K562 (cell line): ENCODE measurements around the gene DCPS. TPM values are rescaled to one million over a fixed set of nuclear protein-coding genes. Genes with fewer than 3 reads are reported as not detected.

Experiments used
- CEBPG ChIP-seq, 3 experiments: fragments of 200-800 bp in 1 of 3; sonication (Bioruptor generic) in 1 of 3; sonication (generic) in 1 of 3; formaldehyde crosslinking in 1 of 3; IDR thresholded peaks in 2 of 3; conservative IDR thresholded peaks in 1 of 3; 2 replicates each; pipeline versions ENCODE4 v1.6.1 to v1.8.0; 2016 to 2022; ENCODE audit warnings: missing compliant biosample characterization in 2 of 3, missing genetic modification characterization in 2 of 3, mild to moderate bottlenecking in 1 of 3, missing genetic modification reagents in 1 of 3
- ELF4 ChIP-seq: fragments of 450-650 bp; formaldehyde crosslinking; IDR thresholded peaks from 2 replicates; pipeline ENCODE4 v1.4.0; 2022; ENCODE audit warnings: missing genetic modification characterization
- FOS ChIP-seq: IDR thresholded peaks from 3 replicates; pipeline ENCODE4 v1.6.1; 2011; ENCODE audit not compliant: insufficient read length; ENCODE audit errors: extremely low read depth
- HSF4 ChIP-seq: fragments of 250-450 bp; sonication (Bioruptor Pico); IDR thresholded peaks from 2 replicates; pipeline ENCODE4 v2.1.2; 2022; ENCODE audit warnings: mild to moderate bottlenecking, moderate library complexity, borderline replicate concordance
- KDM1A ChIP-seq, 2 experiments: fragments of 450-650 bp; IDR thresholded peaks; 2 replicates each; pipeline ENCODE4 v1.6.1; 2016; ENCODE audit warnings: mild to moderate bottlenecking in 2 of 2
- MAFK ChIP-seq: IDR thresholded peaks from 2 replicates; pipeline ENCODE4 v1.6.1; 2011; ENCODE audit warnings: low read length, improper control_type of control experiment
- MCM5 ChIP-seq: fragments of 450-650 bp; IDR thresholded peaks from 2 replicates; pipeline ENCODE4 v1.6.1; 2016; ENCODE audit warnings: low read depth
- MED1 ChIP-seq: sonication (generic); formaldehyde crosslinking; IDR thresholded peaks from 2 replicates; pipeline ENCODE4 v1.8.1; 2023; ENCODE audit warnings: missing genetic modification reagents, borderline replicate concordance
- NFE2L1 ChIP-seq: fragments of 450-650 bp; IDR thresholded peaks from 2 replicates; pipeline ENCODE4 v1.6.1; 2016; ENCODE audit warnings: missing genetic modification characterization, low read depth, mild to moderate bottlenecking, missing compliant biosample characterization, moderate library complexity, borderline replicate concordance
- RAD21 ChIP-seq, 2 experiments: fragments of 250-450 bp in 1 of 2; fragments of 450-650 bp in 1 of 2; sonication (Bioruptor Pico) in 1 of 2; formaldehyde crosslinking in 1 of 2; IDR thresholded peaks in 1 of 2; conservative IDR thresholded peaks in 1 of 2; 2 replicates each; pipeline versions ENCODE4 v1.4.0 to v1.8.0; 2020 to 2022; ENCODE audit warnings: mild to moderate bottlenecking in 2 of 2, moderate library complexity in 1 of 2
- SETDB1 ChIP-seq: IDR thresholded peaks from one replicate; pipeline ENCODE4 v1.6.1; 2012; ENCODE audit warnings: low read length, control low read depth, inconsistent platforms
- ZFP30 ChIP-seq: fragments of 250-450 bp; sonication (Bioruptor Pico); IDR thresholded peaks from 2 replicates; pipeline ENCODE4 v1.8.0; 2022; ENCODE audit warnings: moderate library complexity, mild to moderate bottlenecking, inconsistent platforms, borderline replicate concordance
- ZNF436 ChIP-seq: fragments of 250-450, 450-650 bp; sonication (Bioruptor Pico); formaldehyde crosslinking; IDR thresholded peaks from 2 replicates; pipeline ENCODE4 v1.7.0; 2020; ENCODE audit warnings: mild to moderate bottlenecking
- polyA plus RNA-seq, 8 experiments: library from polyadenylated mRNA; depleted of rRNA in 4 of 8; stranded (reverse) in 5 of 8; unstranded in 3 of 8; fragments of >200 nt; fragmentation: Nextera tagmentation in 2 of 8; fragmentation: Illumina TruSeq in 1 of 8; extraction: Ambion mirVana in 2 of 8; extraction: Trizol in 1 of 8; gene quantifications; 2 replicates each; pipeline versions ENCODE4 v1.2.1 to v1.2.3, GENCODE V29; 2011 to 2014; ENCODE audit warnings: inconsistent platforms in 1 of 8, missing spikeins in 1 of 8
- total RNA-seq, 7 experiments: library from RNA; depleted of rRNA in 6 of 7; stranded (reverse); fragments of >200 nt in 6 of 7; fragmentation: Illumina TruSeq in 2 of 7; extraction: Trizol in 2 of 7; gene quantifications; 2 replicates each; pipeline versions ENCODE4 v1.2.1 to v1.2.3, GENCODE V29; 2011 to 2021; ENCODE audit warnings: low replicate concordance in 1 of 7
- TF ChIP-seq, protein P1 (sequence below): fragments of 450-650 bp; formaldehyde crosslinking; IDR thresholded peaks from 2 replicates; pipeline ENCODE4 v1.4.0; 2020; ENCODE audit warnings: mild to moderate bottlenecking, moderate library complexity
- TF ChIP-seq, protein P2 (sequence below): fragments of 450-650 bp; formaldehyde crosslinking; IDR thresholded peaks from 2 replicates; pipeline ENCODE4 v1.4.0; 2022; ENCODE audit warnings: missing genetic modification characterization
- TF ChIP-seq, protein P3 (sequence below): fragments of 250-450 bp; sonication (Bioruptor Pico); IDR thresholded peaks from 2 replicates; pipeline ENCODE4 v1.4.0; 2020
- TF ChIP-seq, protein P4 (sequence below): fragments of 450-650 bp; formaldehyde crosslinking; IDR thresholded peaks from 2 replicates; pipeline ENCODE4 v1.4.0; 2022; ENCODE audit warnings: mild to moderate bottlenecking, moderate library complexity
- TF ChIP-seq, protein P5 (sequence below): IDR thresholded peaks from 2 replicates; pipeline ENCODE4 v1.6.1; 2012; ENCODE audit warnings: low read depth, low read length, improper control_type of control experiment, borderline replicate concordance
- TF ChIP-seq, protein P6 (sequence below): sonication (generic); formaldehyde crosslinking; IDR thresholded peaks from 2 replicates; pipeline ENCODE4 v1.9.0; 2022; ENCODE audit warnings: mild to moderate bottlenecking, missing genetic modification reagents

The DCPS gene
- total and polyA plus RNA-seq, 9 of the 15 experiments (the other 6 are each of a cell fraction or from before 2014, with no cell fraction given): 8.7 to 38.1 (median 17.9) TPM

DNA sequence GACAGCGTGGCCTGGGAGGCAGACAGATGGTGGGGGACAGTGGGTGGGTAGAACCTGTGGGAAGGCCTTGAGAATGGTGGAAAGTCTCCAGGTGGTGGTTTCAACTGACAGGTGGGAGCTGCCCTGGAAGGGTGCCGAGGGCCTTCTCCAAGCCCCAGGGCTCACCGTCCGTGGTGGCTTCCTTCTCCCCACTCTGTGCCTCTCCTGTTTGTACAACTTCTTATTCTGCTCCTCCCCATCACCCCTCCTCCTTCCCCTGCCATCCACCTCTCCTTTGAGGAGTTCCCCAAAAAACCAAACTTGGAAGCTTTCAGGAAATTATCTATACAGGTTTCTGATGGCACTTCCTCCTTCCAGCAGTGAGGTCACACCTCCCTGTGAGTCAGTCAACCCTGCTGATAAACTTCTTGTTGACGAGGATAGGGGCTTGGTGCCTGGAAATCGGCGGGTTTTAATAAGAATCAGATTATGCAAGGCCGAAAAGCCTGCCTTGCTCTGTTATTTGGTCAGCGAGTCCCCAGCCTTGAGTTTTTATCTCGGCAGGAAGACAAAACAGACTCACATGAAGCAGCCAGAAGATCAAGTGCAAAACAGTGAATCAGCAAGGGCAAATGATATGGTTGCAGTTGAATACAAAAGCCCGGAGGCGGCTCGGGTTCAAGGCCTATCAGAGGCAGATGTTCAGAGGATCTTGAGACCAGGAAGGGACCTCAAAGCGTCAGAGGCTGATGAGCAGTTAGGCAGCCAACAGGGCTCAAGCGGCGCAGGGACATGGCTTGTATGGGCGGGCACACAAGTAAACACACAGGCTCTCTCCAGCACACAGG lies 42.1 kb downstream of the DCPS start (continued):
- TF ChIP-seq, protein P1, sequence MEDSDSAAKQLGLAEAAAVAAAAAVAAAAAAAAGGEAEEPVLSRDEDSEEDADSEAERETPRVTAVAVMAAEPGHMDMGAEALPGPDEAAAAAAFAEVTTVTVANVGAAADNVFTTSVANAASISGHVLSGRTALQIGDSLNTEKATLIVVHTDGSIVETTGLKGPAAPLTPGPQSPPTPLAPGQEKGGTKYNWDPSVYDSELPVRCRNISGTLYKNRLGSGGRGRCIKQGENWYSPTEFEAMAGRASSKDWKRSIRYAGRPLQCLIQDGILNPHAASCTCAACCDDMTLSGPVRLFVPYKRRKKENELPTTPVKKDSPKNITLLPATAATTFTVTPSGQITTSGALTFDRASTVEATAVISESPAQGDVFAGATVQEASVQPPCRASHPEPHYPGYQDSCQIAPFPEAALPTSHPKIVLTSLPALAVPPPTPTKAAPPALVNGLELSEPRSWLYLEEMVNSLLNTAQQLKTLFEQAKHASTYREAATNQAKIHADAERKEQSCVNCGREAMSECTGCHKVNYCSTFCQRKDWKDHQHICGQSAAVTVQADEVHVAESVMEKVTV (CRISPR knock-in tag): 0 out of 2 replicates have a peak, but pooled peaks have one; percentile 19
- TF ChIP-seq ELF4 (CRISPR knock-in tag) (peak; percentile 67; the same call in 1 of the 2 replicates), MCM5 (no peak), ZNF436 (CRISPR knock-in tag) (no peak), CEBPG (CRISPR knock-in tag; IDR thresholded peaks at IDR 0.05) (no peak), CEBPG (tag; conservative IDR thresholded peaks at IDR 0.05 in 1 of 2, IDR thresholded peaks at IDR 0.05 in 1 of 2) (peak; percentile 74 to 84), SETDB1 (no peak), RAD21 (CRISPR knock-in tag; conservative IDR thresholded peaks at IDR 0.05 in 1 of 2, IDR thresholded peaks at IDR 0.05 in 1 of 2) (0 out of 4 replicates have a peak, but pooled peaks have one; percentile 7 to 12), MAFK (peak; percentile 69), MED1 (CRISPR knock-in tag) (no peak), ZFP30 (no peak), NFE2L1 (tag) (no peak), KDM1A (IDR thresholded peaks at IDR 0.05) (peak; percentile 97), FOS (peak; percentile 35), HSF4 (CRISPR knock-in tag) (no peak)
- TF ChIP-seq, protein P2, sequence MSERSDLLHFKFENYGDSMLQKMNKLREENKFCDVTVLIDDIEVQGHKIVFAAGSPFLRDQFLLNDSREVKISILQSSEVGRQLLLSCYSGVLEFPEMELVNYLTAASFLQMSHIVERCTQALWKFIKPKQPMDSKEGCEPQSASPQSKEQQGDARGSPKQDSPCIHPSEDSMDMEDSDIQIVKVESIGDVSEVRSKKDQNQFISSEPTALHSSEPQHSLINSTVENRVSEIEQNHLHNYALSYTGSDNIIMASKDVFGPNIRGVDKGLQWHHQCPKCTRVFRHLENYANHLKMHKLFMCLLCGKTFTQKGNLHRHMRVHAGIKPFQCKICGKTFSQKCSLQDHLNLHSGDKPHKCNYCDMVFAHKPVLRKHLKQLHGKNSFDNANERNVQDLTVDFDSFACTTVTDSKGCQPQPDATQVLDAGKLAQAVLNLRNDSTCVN (CRISPR knock-in tag): no peak
- TF ChIP-seq, protein P3, sequence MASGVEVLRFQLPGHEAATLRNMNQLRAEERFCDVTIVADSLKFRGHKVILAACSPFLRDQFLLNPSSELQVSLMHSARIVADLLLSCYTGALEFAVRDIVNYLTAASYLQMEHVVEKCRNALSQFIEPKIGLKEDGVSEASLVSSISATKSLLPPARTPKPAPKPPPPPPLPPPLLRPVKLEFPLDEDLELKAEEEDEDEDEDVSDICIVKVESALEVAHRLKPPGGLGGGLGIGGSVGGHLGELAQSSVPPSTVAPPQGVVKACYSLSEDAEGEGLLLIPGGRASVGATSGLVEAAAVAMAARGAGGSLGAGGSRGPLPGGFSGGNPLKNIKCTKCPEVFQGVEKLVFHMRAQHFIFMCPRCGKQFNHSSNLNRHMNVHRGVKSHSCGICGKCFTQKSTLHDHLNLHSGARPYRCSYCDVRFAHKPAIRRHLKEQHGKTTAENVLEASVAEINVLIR (CRISPR knock-in tag): peak; percentile 54; the same call in 1 of the 2 replicates
- TF ChIP-seq, protein P4, sequence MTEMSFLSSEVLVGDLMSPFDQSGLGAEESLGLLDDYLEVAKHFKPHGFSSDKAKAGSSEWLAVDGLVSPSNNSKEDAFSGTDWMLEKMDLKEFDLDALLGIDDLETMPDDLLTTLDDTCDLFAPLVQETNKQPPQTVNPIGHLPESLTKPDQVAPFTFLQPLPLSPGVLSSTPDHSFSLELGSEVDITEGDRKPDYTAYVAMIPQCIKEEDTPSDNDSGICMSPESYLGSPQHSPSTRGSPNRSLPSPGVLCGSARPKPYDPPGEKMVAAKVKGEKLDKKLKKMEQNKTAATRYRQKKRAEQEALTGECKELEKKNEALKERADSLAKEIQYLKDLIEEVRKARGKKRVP (CRISPR knock-in tag): 0 out of 2 replicates have a peak, but pooled peaks have one; percentile 12
- TF ChIP-seq, protein P5, sequence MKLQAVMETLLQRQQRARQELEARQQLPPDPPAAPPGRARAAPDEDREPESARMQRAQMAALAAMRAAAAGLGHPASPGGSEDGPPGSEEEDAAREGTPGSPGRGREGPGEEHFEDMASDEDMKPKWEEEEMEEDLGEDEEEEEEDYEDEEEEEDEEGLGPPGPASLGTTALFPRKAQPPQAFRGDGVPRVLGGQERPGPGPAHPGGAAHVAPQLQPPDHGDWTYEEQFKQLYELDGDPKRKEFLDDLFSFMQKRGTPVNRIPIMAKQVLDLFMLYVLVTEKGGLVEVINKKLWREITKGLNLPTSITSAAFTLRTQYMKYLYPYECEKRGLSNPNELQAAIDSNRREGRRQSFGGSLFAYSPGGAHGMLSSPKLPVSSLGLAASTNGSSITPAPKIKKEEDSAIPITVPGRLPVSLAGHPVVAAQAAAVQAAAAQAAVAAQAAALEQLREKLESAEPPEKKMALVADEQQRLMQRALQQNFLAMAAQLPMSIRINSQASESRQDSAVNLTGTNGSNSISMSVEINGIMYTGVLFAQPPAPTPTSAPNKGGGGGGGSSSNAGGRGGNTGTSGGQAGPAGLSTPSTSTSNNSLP: peak; percentile 99
- TF ChIP-seq, protein P6, sequence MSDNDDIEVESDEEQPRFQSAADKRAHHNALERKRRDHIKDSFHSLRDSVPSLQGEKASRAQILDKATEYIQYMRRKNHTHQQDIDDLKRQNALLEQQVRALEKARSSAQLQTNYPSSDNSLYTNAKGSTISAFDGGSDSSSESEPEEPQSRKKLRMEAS (CRISPR knock-in tag): peak; percentile 22; the same call in 1 of the 2 replicates
